Testis (tissue), 3 donors: Measurements from ENCODE around the gene HEPACAM2. TPM values are rescaled to one million over a fixed set of nuclear protein-coding genes. Genes with fewer than 3 reads are reported as not detected.

Source experiments
- DNase-seq: peaks from one replicate; pipeline ENCODE4 v3.0.0-alpha.2; 2019
- H3K27ac ChIP-seq, 2 donors: fragments of 200-600 bp; sonication (generic); one replicate each; pipeline ENCODE4 v1.5.1; 2019
- H3K27me3 ChIP-seq: fragments of 200-600 bp; sonication (generic); one replicate; pipeline ENCODE4 v1.5.1; 2019
- H3K36me3 ChIP-seq: fragments of 200-600 bp; sonication (generic); one replicate; pipeline ENCODE4 v1.5.1; 2017; ENCODE audit warnings: low read depth; ENCODE audit errors: missing control alignments
- H3K4me1 ChIP-seq: fragments of 200-600 bp; sonication (generic); one replicate; pipeline ENCODE4 v1.5.1; 2019
- H3K4me3 ChIP-seq, 2 donors: fragments of 200-600 bp; sonication (generic); one replicate each; pipeline ENCODE4 v1.5.1; 2017 to 2019
- H3K9me3 ChIP-seq: fragments of 200-600 bp; sonication (generic); one replicate; pipeline ENCODE4 v1.5.1; 2017
- POLR2A ChIP-seq: fragments of 450-650 bp; IDR thresholded peaks from one replicate; pipeline ENCODE4 v1.6.1; 2017; ENCODE audit warnings: antibody characterized with exemption, mild to moderate bottlenecking, moderate library complexity
- WGBS, 2 donors: methylation state at CpG; one replicate each; pipeline ENCODE4 v1.1.5; 2018; 5-methylcytosine and 5-hydroxymethylcytosine counted together
- intact Hi-C: fragments of 100-400 bp; cut with DNase I; formaldehyde crosslinking; loops from one replicate; pipeline ENCODE4 v1.15.1; 2023; ENCODE audit warnings: low total_unique reads
- polyA plus RNA-seq: library from polyadenylated mRNA; stranded (reverse); fragments of 350-450 nt; fragmentation: Illumina TruSeq; extraction: RNeasy Lipid Tissue Mini Kit (QIAGEN cat#74804); gene quantifications from one replicate; pipeline ENCODE4 v1.2.3, GENCODE V29; 2014; ENCODE audit warnings: low read depth, low replicate concordance; ENCODE audit not compliant: insufficient read depth
- total RNA-seq, 2 donors: library from RNA; depleted of rRNA; stranded (reverse); fragments of >200 nt; gene quantifications; one replicate each; pipeline ENCODE4 v1.2.3, GENCODE V29; 2016
- TF ChIP-seq, protein P1 (sequence below), 3 experiments: fragments of 450-650 bp in 2 of 3; fragments of 200-600 bp in 1 of 3; sonication (generic) in 1 of 3; IDR thresholded peaks; one replicate each; pipeline ENCODE4 v1.5.1; 2016 to 2019; ENCODE audit warnings: antibody characterized with exemption in 3 of 3, mild to moderate bottlenecking in 2 of 3, moderate library complexity in 1 of 3

The HEPACAM2 gene
- total and polyA plus RNA-seq, 3 donors from 2014 or later: 2.4 to 4.6 (median 2.7) TPM

DNA sequence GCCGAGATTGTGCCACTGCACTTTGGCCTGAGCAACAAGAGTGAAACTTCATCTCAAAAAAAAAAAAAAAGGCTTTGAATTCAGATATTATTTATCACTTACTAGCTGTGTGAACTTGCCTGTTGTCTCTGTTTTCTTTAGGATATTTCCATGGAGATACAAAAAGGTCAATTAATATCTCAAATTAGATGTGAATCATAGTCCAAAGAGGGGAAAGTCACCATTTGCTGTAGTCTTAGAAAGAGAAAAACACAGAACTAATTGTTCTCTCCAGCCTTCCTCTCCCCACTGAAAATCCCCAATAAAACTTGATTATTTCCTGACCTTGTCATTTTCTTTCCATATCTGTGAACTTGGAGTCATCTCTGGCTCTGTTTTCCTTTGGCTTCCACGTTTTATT, 21.2 kb downstream of the HEPACAM2 start:
- WGBS, 2 donors: 52 to 55% methylated on average over 2 of the region's 2 CpGs

DNA sequence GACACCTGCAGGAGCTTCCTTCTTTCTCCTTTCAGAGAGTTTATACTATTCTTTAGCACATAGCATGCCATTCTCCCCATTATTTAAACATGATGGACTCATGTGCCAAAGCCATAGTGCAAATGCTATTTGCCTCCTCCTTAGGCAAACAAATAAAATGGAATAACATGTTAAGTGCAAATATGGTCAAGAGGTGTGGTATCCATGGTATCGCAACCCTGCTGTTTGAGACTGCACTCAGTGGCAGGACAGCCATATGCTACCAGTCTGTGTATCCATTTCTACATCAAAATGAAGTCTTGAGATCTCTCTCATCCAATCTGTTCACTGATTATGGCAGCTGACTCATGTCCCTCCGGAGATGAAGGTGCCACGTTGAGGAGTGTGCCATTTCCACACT, 22.8 kb downstream of the HEPACAM2 start:
- H3K27me3 ChIP-seq: no peaks in the 10 kb centered on the region
- no peaks in the 10 kb centered on the region for H3K9me3 ChIP-seq
- H3K4me1 ChIP-seq: no peaks in the 10 kb centered on the region
- intact Hi-C loops: no loop called here
- TF ChIP-seq POLR2A: no peak
- TF ChIP-seq, protein P1, sequence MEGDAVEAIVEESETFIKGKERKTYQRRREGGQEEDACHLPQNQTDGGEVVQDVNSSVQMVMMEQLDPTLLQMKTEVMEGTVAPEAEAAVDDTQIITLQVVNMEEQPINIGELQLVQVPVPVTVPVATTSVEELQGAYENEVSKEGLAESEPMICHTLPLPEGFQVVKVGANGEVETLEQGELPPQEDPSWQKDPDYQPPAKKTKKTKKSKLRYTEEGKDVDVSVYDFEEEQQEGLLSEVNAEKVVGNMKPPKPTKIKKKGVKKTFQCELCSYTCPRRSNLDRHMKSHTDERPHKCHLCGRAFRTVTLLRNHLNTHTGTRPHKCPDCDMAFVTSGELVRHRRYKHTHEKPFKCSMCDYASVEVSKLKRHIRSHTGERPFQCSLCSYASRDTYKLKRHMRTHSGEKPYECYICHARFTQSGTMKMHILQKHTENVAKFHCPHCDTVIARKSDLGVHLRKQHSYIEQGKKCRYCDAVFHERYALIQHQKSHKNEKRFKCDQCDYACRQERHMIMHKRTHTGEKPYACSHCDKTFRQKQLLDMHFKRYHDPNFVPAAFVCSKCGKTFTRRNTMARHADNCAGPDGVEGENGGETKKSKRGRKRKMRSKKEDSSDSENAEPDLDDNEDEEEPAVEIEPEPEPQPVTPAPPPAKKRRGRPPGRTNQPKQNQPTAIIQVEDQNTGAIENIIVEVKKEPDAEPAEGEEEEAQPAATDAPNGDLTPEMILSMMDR (IDR thresholded peaks at IDR 0.05): no peak
- DNase-seq: no peak
- 83% methylated on average over 3 of the region's 3 CpGs for WGBS, 2 donors
- H3K36me3 ChIP-seq: no peaks in the 10 kb centered on the region
- H3K27ac ChIP-seq: no peak overlapping the region
- no peak overlapping the region for H3K4me3 ChIP-seq

More for the DNA sequence above, 21.2 kb downstream of the HEPACAM2 start:
- DNase-seq: no peak
- no peaks in the 10 kb centered on the region for H3K4me1 ChIP-seq
- no peaks in the 10 kb centered on the region for H3K9me3 ChIP-seq
- no peak for TF ChIP-seq POLR2A
- TF ChIP-seq, protein P1 (IDR thresholded peaks at IDR 0.05): no peak
- intact Hi-C loops: no loop called here
- no peak overlapping the region for H3K4me3 ChIP-seq
- H3K27me3 ChIP-seq: no peaks in the 10 kb centered on the region
- H3K27ac ChIP-seq: no peak overlapping the region
- H3K36me3 ChIP-seq: no peaks in the 10 kb centered on the region

DNA sequence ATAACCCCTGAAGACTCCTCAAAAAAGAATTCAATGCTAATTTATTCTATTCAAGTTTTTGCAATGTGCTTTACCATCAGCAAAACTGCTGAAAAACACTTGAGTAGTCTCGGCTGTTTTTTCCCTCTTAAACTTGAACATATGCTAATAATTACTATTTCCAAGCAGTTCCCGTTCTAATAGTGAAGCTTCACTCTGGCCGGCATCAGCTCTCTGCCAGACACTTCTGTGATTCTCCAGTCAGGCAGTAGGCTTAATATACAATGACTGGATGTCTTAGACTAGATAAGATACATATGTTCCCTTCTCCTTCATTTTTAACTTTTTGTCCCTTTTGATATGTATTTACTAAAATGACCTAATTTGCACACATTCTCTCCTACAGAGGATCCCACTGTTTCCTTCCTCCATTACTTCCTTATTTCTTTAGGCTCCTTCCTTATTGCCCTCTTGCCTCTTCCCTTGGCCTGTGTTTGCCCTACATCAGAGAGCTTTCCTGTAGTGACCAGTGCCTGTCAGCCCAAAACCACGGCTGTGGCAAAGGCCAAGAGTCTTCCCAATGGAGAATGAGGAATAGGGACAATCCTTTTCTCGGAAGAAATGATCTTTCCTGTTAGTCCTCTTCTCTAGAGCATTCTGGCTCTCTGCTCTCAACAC, 23.5 kb downstream of the HEPACAM2 start:
- no peak for DNase-seq
- Histone ChIP-seq H3K27ac (no peak overlapping the region), H3K4me3 (no peak overlapping the region), H3K36me3 (no peaks in the 10 kb centered on the region), H3K9me3 (no peaks in the 10 kb centered on the region), H3K4me1 (no peaks in the 10 kb centered on the region), H3K27me3 (no peaks in the 10 kb centered on the region)
- WGBS, 2 donors: 74 to 75% methylated on average over 5 of the region's 5 CpGs
- intact Hi-C loops: no loop called here
- no peak for TF ChIP-seq POLR2A
- TF ChIP-seq, protein P1 (IDR thresholded peaks at IDR 0.05): no peak

DNA sequence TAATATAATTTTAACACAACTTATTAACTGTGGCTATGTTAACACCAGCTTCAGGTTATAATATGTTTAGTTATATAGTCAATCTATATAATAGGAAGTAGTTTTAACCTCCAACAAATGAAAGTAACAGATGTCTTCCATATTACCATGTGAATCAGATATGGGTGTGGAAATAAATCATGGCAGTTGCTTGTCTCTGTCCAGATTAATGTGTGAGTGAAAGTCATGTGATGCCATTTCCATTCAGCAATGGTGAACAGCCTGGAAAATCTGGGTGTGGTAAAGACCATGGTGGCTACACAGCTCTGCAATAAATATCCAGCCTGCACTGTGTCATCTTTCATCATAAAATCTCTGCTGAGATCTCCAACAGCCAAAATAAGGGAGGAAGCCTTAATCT, 27.8 kb downstream of the HEPACAM2 start:
- DNase-seq: no peak
- no peak for TF ChIP-seq POLR2A
- TF ChIP-seq, protein P1 (IDR thresholded peaks at IDR 0.05): no peak
- Histone ChIP-seq H3K4me1 (no peaks in the 10 kb centered on the region), H3K4me3 (no peak overlapping the region), H3K27ac (no peak overlapping the region), H3K9me3 (no peaks in the 10 kb centered on the region), H3K36me3 (no peaks in the 10 kb centered on the region), H3K27me3 (no peaks in the 10 kb centered on the region)
- intact Hi-C loops: no loop called here

DNA sequence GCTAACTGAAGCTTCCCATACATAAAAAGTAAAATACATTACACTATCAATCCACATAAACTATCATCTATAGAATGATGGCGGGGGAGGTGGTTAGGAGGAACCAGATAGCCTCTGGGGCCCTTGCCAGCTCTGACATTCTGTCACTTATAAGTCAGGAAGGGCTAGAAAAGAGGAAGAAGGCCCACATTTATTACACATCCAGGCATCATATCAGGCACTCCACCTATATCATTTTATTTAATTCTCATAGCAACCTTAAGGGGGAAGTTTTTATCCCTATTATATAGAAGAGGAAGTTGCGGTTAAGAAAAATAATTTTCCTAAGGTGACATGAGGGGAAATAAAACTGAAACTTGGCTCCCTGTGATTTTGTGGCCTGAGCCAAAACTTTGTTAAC, 29.9 kb downstream of the HEPACAM2 start:
- WGBS, 2 donors: 83 to 90% methylated on average over 2 of the region's 2 CpGs
- H3K27ac ChIP-seq: no peak overlapping the region
- H3K4me1 ChIP-seq: no peaks in the 10 kb centered on the region
- DNase-seq: no peak
- H3K36me3 ChIP-seq: no peaks in the 10 kb centered on the region
- no peaks in the 10 kb centered on the region for H3K9me3 ChIP-seq
- intact Hi-C loops: no loop called here
- H3K4me3 ChIP-seq: no peak overlapping the region
- TF ChIP-seq, protein P1 (IDR thresholded peaks at IDR 0.05): no peak
- TF ChIP-seq POLR2A: no peak
- H3K27me3 ChIP-seq: no peaks in the 10 kb centered on the region
